Astrocyte (in vitro differentiated cells and primary cell): Measurements from ENCODE around the gene FAM174C. TPM values are rescaled to one million over a fixed set of nuclear protein-coding genes. Genes with fewer than 3 reads are reported as not detected.
"Not testable (repeated sequence)": the region's sequence is repeated elsewhere in the genome, so short reads cannot be mapped to it uniquely, and the experiment has no call there.

Experiments used
- DNase-seq: peaks from one replicate; pipeline ENCODE4 v3.0.0-alpha.2; 2010; ENCODE audit warnings: low read depth
- FAIRE-seq: peaks from 2 replicates; lab custom pipeline; 2011; peaks lifted over from hg19 to GRCh38; lab: Jason Lieb, UNC
- H2AFZ ChIP-seq: 2 replicates; pipeline ENCODE4 v1.6.0; 2012; ENCODE audit warnings: low read depth, low read length, inconsistent platforms
- H3K27ac ChIP-seq: 2 replicates; pipeline ENCODE4 v1.5.1; 2011; ENCODE audit warnings: low read depth, low read length, inconsistent platforms
- H3K27me3 ChIP-seq: 2 replicates; pipeline ENCODE4 v1.6.0; 2011; ENCODE audit warnings: low read length, inconsistent platforms; ENCODE audit not compliant: insufficient read depth
- H3K36me3 ChIP-seq: 2 replicates; pipeline ENCODE4 v1.5.1; 2011; ENCODE audit warnings: low read length, inconsistent platforms; ENCODE audit not compliant: insufficient read depth
- H3K4me1 ChIP-seq: 2 replicates; pipeline ENCODE4 v1.5.1; 2011; ENCODE audit warnings: low read length, inconsistent platforms; ENCODE audit not compliant: insufficient read depth
- H3K4me2 ChIP-seq: 2 replicates; pipeline ENCODE4 v1.6.0; 2012; ENCODE audit warnings: low read length, inconsistent platforms
- H3K4me3 ChIP-seq: 2 replicates; pipeline ENCODE4 v1.5.1; 2011; ENCODE audit warnings: low read depth, mild to moderate bottlenecking, low read length, inconsistent platforms; ENCODE audit not compliant: insufficient read depth
- H3K79me2 ChIP-seq: 2 replicates; pipeline ENCODE4 v1.6.0; 2012; ENCODE audit warnings: mild to moderate bottlenecking, low read length, inconsistent platforms; ENCODE audit not compliant: insufficient read depth
- H3K9ac ChIP-seq: 2 replicates; pipeline ENCODE4 v1.6.0; 2012; ENCODE audit warnings: mild to moderate bottlenecking, low read length, inconsistent platforms
- H3K9me3 ChIP-seq: 2 replicates; pipeline ENCODE4 v1.5.1; 2012; ENCODE audit warnings: low read depth, mild to moderate bottlenecking, low read length, inconsistent platforms; ENCODE audit not compliant: insufficient read depth
- H4K20me1 ChIP-seq: 2 replicates; pipeline ENCODE4 v1.6.0; 2012; ENCODE audit warnings: low read length, inconsistent platforms; ENCODE audit not compliant: insufficient read depth
- H3K27ac Mint-ChIP-seq: one replicate; pipeline ENCODE4 v1.8.0; 2021; ENCODE audit warnings: mild to moderate bottlenecking, mixed read lengths; ENCODE audit not compliant: unreplicated experiment
- H3K27me3 Mint-ChIP-seq: one replicate; pipeline ENCODE4 v1.8.0; 2021; ENCODE audit warnings: low read depth, mixed read lengths; ENCODE audit not compliant: unreplicated experiment
- H3K36me3 Mint-ChIP-seq: one replicate; pipeline ENCODE4 v1.8.0; 2021; ENCODE audit warnings: low read depth, mixed read lengths; ENCODE audit not compliant: unreplicated experiment
- H3K4me1 Mint-ChIP-seq: one replicate; pipeline ENCODE4 v1.8.0; 2021; ENCODE audit warnings: low read depth, mixed read lengths; ENCODE audit not compliant: unreplicated experiment
- H3K4me3 Mint-ChIP-seq: one replicate; pipeline ENCODE4 v1.8.0; 2021; ENCODE audit warnings: mild to moderate bottlenecking, moderate library complexity, mixed read lengths; ENCODE audit not compliant: unreplicated experiment
- H3K9me3 Mint-ChIP-seq: one replicate; pipeline ENCODE4 v1.8.0; 2021; ENCODE audit warnings: mild to moderate bottlenecking, mixed read lengths; ENCODE audit not compliant: unreplicated experiment
- EZH2 ChIP-seq: IDR thresholded peaks from 2 replicates; pipeline ENCODE4 v1.6.1; 2012; ENCODE audit warnings: mild to moderate bottlenecking, low read length, inconsistent platforms; ENCODE audit not compliant: insufficient read depth
- total RNA-seq: library from RNA; stranded (reverse); gene quantifications from 2 replicates; pipeline ENCODE4 v1.2.1, GENCODE V29; 2021
- TF ChIP-seq, protein P1 (sequence below): IDR thresholded peaks from 2 replicates; pipeline ENCODE4 v1.5.1; 2011; ENCODE audit warnings: low read depth, mild to moderate bottlenecking, inconsistent platforms, low read length, moderate library complexity; ENCODE audit not compliant: insufficient read depth

Gene FAM174C
- total RNA-seq, 1 donor from 2014 or later: 50.5 TPM

DNA sequence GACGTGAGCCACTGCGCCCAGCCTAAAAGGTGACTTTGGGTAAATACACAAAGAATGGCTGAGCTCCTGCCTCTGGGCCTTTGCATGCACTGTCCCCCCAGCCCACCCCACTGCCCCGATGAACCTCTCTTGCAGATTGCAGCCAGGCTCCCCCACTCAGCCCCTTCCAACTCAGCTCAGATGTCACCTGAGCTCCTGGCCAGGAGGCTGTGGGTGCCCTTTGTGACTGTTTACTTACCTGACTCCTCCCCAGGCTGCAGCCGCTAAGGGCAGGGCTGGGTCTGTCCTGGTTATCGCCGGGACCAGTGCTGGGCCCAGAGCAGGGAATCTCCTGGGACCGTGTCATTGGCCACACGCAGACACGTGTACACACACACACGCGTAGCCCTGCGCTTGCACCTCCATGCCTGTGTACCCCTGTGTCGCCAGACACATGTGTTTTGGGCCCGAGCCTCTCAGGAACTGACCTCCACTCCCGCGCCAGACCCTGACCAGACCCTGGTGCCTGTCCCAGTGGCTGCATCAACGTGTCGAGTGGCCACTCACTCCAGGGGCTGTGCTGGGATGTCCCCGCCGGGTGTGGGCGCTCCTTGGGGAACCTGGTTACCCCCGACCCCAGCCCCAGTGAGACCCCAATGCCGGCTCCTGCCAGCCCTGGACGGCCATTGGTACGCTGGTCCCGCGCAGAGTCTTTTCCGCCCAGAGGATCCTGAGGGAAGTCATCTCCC, 29.0 kb downstream of the FAM174C start:
- Histone ChIP-seq H3K4me3 (no peak overlapping the region), H3K4me1 (no peaks in the 10 kb centered on the region), H3K27ac (no peak overlapping the region), H3K4me2 (no peak overlapping the region), H3K27me3 (peaks cover 4% of the 10 kb centered on the region), H3K79me2 (no peaks in the 10 kb centered on the region), H3K9ac (no peak overlapping the region), H3K9me3 (no peaks in the 10 kb centered on the region), H3K36me3 (no peaks in the 10 kb centered on the region), H4K20me1 (no peaks in the 10 kb centered on the region), H2AFZ (no peak overlapping the region)
- H3K27me3 Mint-ChIP-seq: peaks cover 2% of the 10 kb centered on the region
- no peak for FAIRE-seq
- H3K9me3 Mint-ChIP-seq: no peaks in the 10 kb centered on the region
- no peak for TF ChIP-seq EZH2
- TF ChIP-seq, protein P1, sequence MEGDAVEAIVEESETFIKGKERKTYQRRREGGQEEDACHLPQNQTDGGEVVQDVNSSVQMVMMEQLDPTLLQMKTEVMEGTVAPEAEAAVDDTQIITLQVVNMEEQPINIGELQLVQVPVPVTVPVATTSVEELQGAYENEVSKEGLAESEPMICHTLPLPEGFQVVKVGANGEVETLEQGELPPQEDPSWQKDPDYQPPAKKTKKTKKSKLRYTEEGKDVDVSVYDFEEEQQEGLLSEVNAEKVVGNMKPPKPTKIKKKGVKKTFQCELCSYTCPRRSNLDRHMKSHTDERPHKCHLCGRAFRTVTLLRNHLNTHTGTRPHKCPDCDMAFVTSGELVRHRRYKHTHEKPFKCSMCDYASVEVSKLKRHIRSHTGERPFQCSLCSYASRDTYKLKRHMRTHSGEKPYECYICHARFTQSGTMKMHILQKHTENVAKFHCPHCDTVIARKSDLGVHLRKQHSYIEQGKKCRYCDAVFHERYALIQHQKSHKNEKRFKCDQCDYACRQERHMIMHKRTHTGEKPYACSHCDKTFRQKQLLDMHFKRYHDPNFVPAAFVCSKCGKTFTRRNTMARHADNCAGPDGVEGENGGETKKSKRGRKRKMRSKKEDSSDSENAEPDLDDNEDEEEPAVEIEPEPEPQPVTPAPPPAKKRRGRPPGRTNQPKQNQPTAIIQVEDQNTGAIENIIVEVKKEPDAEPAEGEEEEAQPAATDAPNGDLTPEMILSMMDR: no peak
- H3K27ac Mint-ChIP-seq: no peak overlapping the region
- no peak overlapping the region for H3K4me3 Mint-ChIP-seq
- H3K36me3 Mint-ChIP-seq: no peaks in the 10 kb centered on the region
- no peaks in the 10 kb centered on the region for H3K4me1 Mint-ChIP-seq
- DNase-seq: no peak

DNA sequence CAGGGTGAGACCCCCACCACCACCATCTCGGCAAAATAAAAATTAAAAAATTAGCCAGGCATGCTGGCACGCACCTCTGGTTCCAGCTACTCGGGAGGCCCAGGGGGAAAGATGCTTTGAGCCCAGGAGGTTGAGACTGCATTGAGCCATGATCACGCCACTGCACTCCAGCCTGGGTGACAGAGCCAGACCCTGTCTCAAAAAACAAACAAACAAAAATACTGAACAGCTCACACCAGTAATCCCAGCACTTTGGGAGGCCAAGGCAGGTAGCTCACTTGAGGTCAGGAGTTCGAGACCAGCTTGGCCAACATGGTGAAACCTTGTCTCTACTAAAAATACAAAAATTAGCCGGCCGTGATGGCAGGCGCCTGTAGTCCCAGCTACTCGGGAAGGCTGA, 30.0 kb downstream of the FAM174C start:
- not testable (repeated sequence) for H3K4me1 Mint-ChIP-seq, H3K4me2 ChIP-seq, H3K36me3 ChIP-seq, H3K27me3 ChIP-seq, H3K9ac ChIP-seq, H3K4me3 Mint-ChIP-seq, H2AFZ ChIP-seq, H3K4me3 ChIP-seq, H4K20me1 ChIP-seq, H3K27ac Mint-ChIP-seq, H3K9me3 Mint-ChIP-seq, H3K4me1 ChIP-seq, H3K79me2 ChIP-seq, H3K36me3 Mint-ChIP-seq, H3K27ac ChIP-seq, DNase-seq, H3K27me3 Mint-ChIP-seq, FAIRE-seq, H3K9me3 ChIP-seq

DNA sequence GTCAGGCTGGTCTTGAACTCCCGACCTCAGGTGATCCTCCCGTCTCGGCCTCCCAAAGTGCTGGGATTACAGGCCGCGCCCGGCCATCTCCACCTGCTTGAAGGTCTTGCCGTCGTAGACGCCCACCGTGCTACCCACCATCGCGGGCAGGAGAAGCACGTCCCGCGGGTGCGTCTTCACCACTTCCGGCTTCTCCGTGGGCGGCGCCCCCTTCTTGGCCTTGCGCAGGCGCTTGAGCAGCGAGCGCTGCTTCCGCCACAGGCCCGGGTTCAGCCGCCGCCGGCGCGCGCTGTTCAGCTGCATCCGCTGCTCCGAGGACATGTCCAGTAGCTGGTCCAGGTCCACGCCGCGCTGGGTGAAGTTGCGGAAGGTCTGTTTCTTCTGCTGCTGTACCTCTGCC, 32.0 kb downstream of the FAM174C start:
- no peak overlapping the region for H3K9ac ChIP-seq
- no peak for TF ChIP-seq EZH2
- TF ChIP-seq, protein P1: no peak

More for the DNA sequence above, 32.0 kb downstream of the FAM174C start:
- Histone ChIP-seq H3K27ac (no peak overlapping the region), H3K27me3 (peaks cover 4% of the 10 kb centered on the region), H3K4me1 (no peaks in the 10 kb centered on the region), H4K20me1 (no peaks in the 10 kb centered on the region), H3K36me3 (no peaks in the 10 kb centered on the region), H3K4me3 (no peak overlapping the region), H3K9me3 (no peaks in the 10 kb centered on the region), H2AFZ (no peak overlapping the region), H3K79me2 (no peaks in the 10 kb centered on the region), H3K4me2 (no peak overlapping the region)
- Mint-ChIP-seq H3K9me3 (no peaks in the 10 kb centered on the region), H3K4me3 (no peak overlapping the region), H3K4me1 (no peaks in the 10 kb centered on the region), H3K27me3 (peaks cover 2% of the 10 kb centered on the region), H3K36me3 (no peaks in the 10 kb centered on the region), H3K27ac (no peak overlapping the region)
- no peak for FAIRE-seq
- DNase-seq: no peak
